IMR-90 (cell line): ENCODE data around the gene KCNMA1. TPM values are rescaled to one million over a fixed set of nuclear protein-coding genes. Genes with fewer than 3 reads are reported as not detected.

Experiments used
- ATAC-seq: fragments of 200-7000 bp; cut with Tn5 transposase; 2 replicates; pipeline ENCODE4 v1.9.1; 2020; ENCODE audit warnings: low read depth, mild to moderate bottlenecking, moderate library complexity
- BruUV-seq: library from RNA; stranded (reverse); fragments of 400-500 nt; replicated peaks from 2 replicates; lab custom pipeline; 2021; lab: Mats Ljungman, UMichigan
- CTCF ChIA-PET: fragments of 300-600 bp; formaldehyde crosslinking; extraction: SDS; loops from one replicate; lab custom pipeline; 2021; ENCODE audit warnings: antibody characterized with exemption; lab: Yijun Ruan, JAX
- POLR2A ChIA-PET: fragments of 300-600 bp; sonication (Branson Sonifier 250); formaldehyde crosslinking; loops from one replicate; lab custom pipeline; 2022; ENCODE audit warnings: antibody characterized with exemption; ENCODE audit not compliant: unreplicated experiment; lab: Charles Lee
- DNase-seq: peaks from one replicate; pipeline ENCODE4 v3.0.0; 2013
- H2AFZ ChIP-seq: replicated peaks from 2 replicates; pipeline ENCODE3; 2013; ENCODE audit warnings: low read length, mild to moderate bottlenecking; ENCODE audit not compliant: poor library complexity
- H2AK5ac ChIP-seq: 2 replicates; pipeline ENCODE4 v1.6.1; 2013; ENCODE audit warnings: low read depth, low read length, inconsistent platforms
- H2AK9ac ChIP-seq: replicated peaks from 2 replicates; pipeline ENCODE3; 2013; ENCODE audit warnings: mild to moderate bottlenecking, low read depth, low read length, moderate library complexity; ENCODE audit not compliant: poor library complexity
- H2BK120ac ChIP-seq: 2 replicates; pipeline ENCODE4 v1.6.1; 2013; ENCODE audit warnings: low read depth, low read length, inconsistent platforms
- H2BK15ac ChIP-seq: 3 replicates; pipeline ENCODE4 v1.6.1; 2013; ENCODE audit warnings: low read depth, low read length, inconsistent platforms
- H2BK20ac ChIP-seq: 2 replicates; pipeline ENCODE4 v1.6.1; 2013; ENCODE audit warnings: low read depth, mild to moderate bottlenecking, inconsistent platforms, low read length, moderate library complexity
- H2BK5ac ChIP-seq: 2 replicates; pipeline ENCODE4 v1.6.1; 2013; ENCODE audit warnings: mild to moderate bottlenecking, low read depth, low read length, inconsistent platforms; ENCODE audit not compliant: poor library complexity, severe bottlenecking
- H3K14ac ChIP-seq: replicated peaks from 2 replicates; pipeline ENCODE4 v1.6.1; 2013; ENCODE audit warnings: low read depth, low read length, inconsistent platforms
- H3K18ac ChIP-seq: 2 replicates; pipeline ENCODE4 v1.6.1; 2013; ENCODE audit warnings: low read depth, low read length, control low read depth
- H3K23ac ChIP-seq: 2 replicates; pipeline ENCODE4 v1.6.1; 2013; ENCODE audit warnings: low read depth, low read length, inconsistent platforms
- H3K27ac ChIP-seq: 2 replicates; pipeline ENCODE4 v1.5.1; 2013; ENCODE audit warnings: mild to moderate bottlenecking, control low read depth, low read length; ENCODE audit not compliant: insufficient read depth
- H3K27me3 ChIP-seq: 2 replicates; pipeline ENCODE4 v1.6.1; 2013; ENCODE audit warnings: low read length; ENCODE audit not compliant: control insufficient read depth, insufficient read depth
- H3K36me3 ChIP-seq: 2 replicates; pipeline ENCODE4 v1.6.1; 2013; ENCODE audit warnings: low read length, mixed read lengths; ENCODE audit not compliant: control insufficient read depth, insufficient read depth
- H3K4ac ChIP-seq: 2 replicates; pipeline ENCODE4 v1.6.1; 2013; ENCODE audit warnings: low read depth, low read length, inconsistent platforms
- H3K4me1 ChIP-seq: 2 replicates; pipeline ENCODE4 v1.6.1; 2013; ENCODE audit warnings: low read length, mixed read lengths; ENCODE audit not compliant: control insufficient read depth, insufficient read depth
- H3K4me2 ChIP-seq: 2 replicates; pipeline ENCODE4 v1.6.1; 2013; ENCODE audit warnings: low read depth, mild to moderate bottlenecking, control low read depth, low read length, moderate library complexity
- H3K4me3 ChIP-seq: 2 replicates; pipeline ENCODE4 v1.5.1; 2013; ENCODE audit warnings: low read depth, mild to moderate bottlenecking, control low read depth, low read length, moderate library complexity; ENCODE audit not compliant: insufficient read depth
- H3K56ac ChIP-seq: 2 replicates; pipeline ENCODE4 v1.6.1; 2013; ENCODE audit warnings: low read length, inconsistent platforms; ENCODE audit not compliant: insufficient read depth; ENCODE audit errors: extremely low read depth
- H3K79me1 ChIP-seq, 2 experiments: 2 replicates each; pipeline ENCODE4 v1.6.1; 2013; ENCODE audit warnings: low read length in 2 of 2, inconsistent platforms in 1 of 2, low read depth in 1 of 2
- H3K9ac ChIP-seq: 2 replicates; pipeline ENCODE4 v1.6.1; 2013; ENCODE audit warnings: low read depth, low read length, control low read depth
- H3K9me1 ChIP-seq: 2 replicates; pipeline ENCODE4 v1.6.1; 2013; ENCODE audit warnings: low read length, inconsistent platforms; ENCODE audit not compliant: insufficient read depth
- H3K9me3 ChIP-seq: 2 replicates; pipeline ENCODE4 v1.6.1; 2013; ENCODE audit warnings: low read length; ENCODE audit not compliant: control insufficient read depth, insufficient read depth
- H4K20me1 ChIP-seq: 2 replicates; pipeline ENCODE4 v1.6.1; 2013; ENCODE audit warnings: low read length, inconsistent platforms; ENCODE audit not compliant: insufficient read depth
- H4K5ac ChIP-seq: 2 replicates; pipeline ENCODE4 v1.6.1; 2013; ENCODE audit warnings: mild to moderate bottlenecking, low read depth, low read length, control low read depth
- H4K8ac ChIP-seq, 2 experiments: 2 replicates each; pipeline ENCODE4 v1.6.1; 2013; ENCODE audit warnings: low read depth in 2 of 2, low read length in 2 of 2, control low read depth in 1 of 2, inconsistent platforms in 1 of 2
- H4K91ac ChIP-seq: 2 replicates; pipeline ENCODE4 v1.6.1; 2013; ENCODE audit warnings: low read depth, low read length, inconsistent platforms; ENCODE audit not compliant: insufficient read depth
- BHLHE40 ChIP-seq: fragments of 150-350 bp; IDR thresholded peaks from 2 replicates; pipeline ENCODE4 v1.6.1; 2016; ENCODE audit warnings: mild to moderate bottlenecking, low read depth, low read length
- CEBPB ChIP-seq: IDR thresholded peaks from 2 replicates; pipeline ENCODE4 v1.6.1; 2012; ENCODE audit warnings: low read depth, low read length, improper control_type of control experiment
- CHD1 ChIP-seq: IDR thresholded peaks from 2 replicates; pipeline ENCODE4 v1.6.1; 2012; ENCODE audit warnings: low read depth, low read length, improper control_type of control experiment
- FOS ChIP-seq: fragments of 150-350 bp; IDR thresholded peaks from 2 replicates; pipeline ENCODE4 v1.6.1; 2016; ENCODE audit warnings: low read depth, low read length
- MAFK ChIP-seq: IDR thresholded peaks from 2 replicates; pipeline ENCODE4 v1.6.1; 2012; ENCODE audit warnings: low read depth, low read length, improper control_type of control experiment
- MAZ ChIP-seq: IDR thresholded peaks from 2 replicates; pipeline ENCODE4 v1.6.1; 2012; ENCODE audit warnings: low read depth, mild to moderate bottlenecking, low read length, improper control_type of control experiment, moderate library complexity, borderline replicate concordance
- POLR2A ChIP-seq: IDR thresholded peaks from 2 replicates; pipeline ENCODE4 v1.6.1; 2012; ENCODE audit warnings: mild to moderate bottlenecking, low read depth, low read length
- SMC3 ChIP-seq: fragments of 150-350 bp; IDR thresholded peaks from 2 replicates; pipeline ENCODE4 v1.6.1; 2016; ENCODE audit warnings: low read depth, mild to moderate bottlenecking, antibody characterized with exemption, low read length, moderate library complexity
- USF2 ChIP-seq: fragments of 150-350 bp; IDR thresholded peaks from 2 replicates; pipeline ENCODE4 v1.6.1; 2017; ENCODE audit warnings: mild to moderate bottlenecking, antibody characterized with exemption, low read length, low read depth
- WGBS, 2 experiments: methylation state at CpG; one replicate each; pipeline versions ENCODE4 v1.1.5 to v1.1.7; 2013; ENCODE audit warnings: missing lambda C conversion rate in 2 of 2; ENCODE audit not compliant: insufficient read length in 1 of 2; ENCODE audit errors: extremely low coverage in 2 of 2; 5-methylcytosine and 5-hydroxymethylcytosine counted together
- dilution Hi-C: fragments of 300-500 bp; cut with HindIII; formaldehyde crosslinking; loops from one replicate; pipeline ENCODE4 v1.14.3; 2018; ENCODE audit warnings: low sequenced_read_pairs; ENCODE audit not compliant: unreplicated experiment
- in situ Hi-C: fragments of 300-500 bp; cut with MboI; formaldehyde crosslinking; loops from 3 replicates; pipeline ENCODE4 v1.14.3; 2019; ENCODE audit warnings: low sequenced_read_pairs, inconsistent platforms, mixed read lengths
- intact Hi-C: fragments of 100-400 bp; cut with micrococcal nuclease; formaldehyde crosslinking; loops from 2 replicates; pipeline ENCODE4 v1.10.0; 2022
- polyA plus RNA-seq, 3 experiments: library from polyadenylated mRNA; depleted of rRNA; stranded (reverse); fragments of >200 nt; gene quantifications; 2 replicates each; pipeline ENCODE4 v1.2.3, GENCODE V29; 2012; ENCODE audit warnings: low replicate concordance in 1 of 3
- total RNA-seq: library from RNA; depleted of rRNA; stranded (reverse); fragments of >200 nt; gene quantifications from 2 replicates; pipeline ENCODE4 v1.2.3, GENCODE V29; 2012

KCNMA1 gene
- total and polyA plus RNA-seq, 2 of the 4 experiments (the other 2 are of a cell fraction) = 25.6 to 29.6 TPM

GRCh38 chr10:77501152-77501845 is 136.3 kb downstream of the KCNMA1 start:
- Histone ChIP-seq H3K27me3 (no peaks in the 10 kb centered on the region), H4K91ac (peak overlapping the region; percentile 73), H3K56ac (peak overlapping the region; percentile 72), H3K36me3 (no peaks in the 10 kb centered on the region), H3K27ac (peak overlapping the region; percentile 57), H3K9ac (peak overlapping the region; percentile 2; the same call in 1 of the 2 replicates), H2AK5ac (peak overlapping the region; percentile 87), H4K5ac (peak overlapping the region; percentile 39), H3K18ac (peak overlapping the region; percentile 69), H3K23ac (peak overlapping the region; percentile 87), H4K8ac (peak overlapping the region; percentile 50 to 88; a peak in 3 of 4 replicates), H2BK15ac (peak overlapping the region; percentile 99; the same call in 2 of the 3 replicates), H3K4me2 (peak overlapping the region; percentile 23), H2BK5ac (peak overlapping the region; percentile 79), H3K9me1 (peaks cover 34% of the 10 kb centered on the region), H2BK120ac (peak overlapping the region; percentile 92), H3K79me1 (peaks cover 0 to 31% of the 10 kb centered on the region in 2 experiments; a peak in 2 of 4 replicates), H3K4me1 (peaks cover 37% of the 10 kb centered on the region), H2AFZ (peak overlapping the region; percentile 83), H3K4me3 (no peak overlapping the region), H3K9me3 (no peaks in the 10 kb centered on the region), H2BK20ac (peak overlapping the region; percentile 88), H3K4ac (peak overlapping the region; percentile 96), H2AK9ac (peak overlapping the region; percentile 56), H3K14ac (peak overlapping the region; percentile 87), H4K20me1 (peaks cover 3% of the 10 kb centered on the region; the same call in 1 of the 2 replicates)
- intact Hi-C loops (loop anchor here (10.0 kb wide), 1 partner anchor 246 kb away; no protein-coding TSS in a partner anchor), dilution Hi-C loops (no loop called here), in situ Hi-C loops (no loop called here)
- DNase-seq (peak; percentile 93), ATAC-seq (peak; percentile 72)
- CTCF ChIA-PET = interaction anchor here (0.6 kb wide), 1 partner anchor 36 kb away, joined by 4 read pairs; no protein-coding TSS in a partner anchor
- peak; percentile 82 for TF ChIP-seq FOS
- peak; percentile 85 for TF ChIP-seq BHLHE40
- TF ChIP-seq SMC3 = peak; percentile 19; the same call in 1 of the 2 replicates
- TF ChIP-seq POLR2A = no peak
- no peak for TF ChIP-seq CEBPB
- TF ChIP-seq USF2 = peak; percentile 51; the same call in 1 of the 2 replicates
- peak; percentile 62; the same call in 1 of the 2 replicates for TF ChIP-seq CHD1
- no peak for TF ChIP-seq MAFK
- peak; percentile 63; the same call in 1 of the 2 replicates for TF ChIP-seq MAZ
- no TSS peak for BruUV-seq
- WGBS, 2 experiments = 4% methylated on average over 4 of the region's 7 CpGs; no CpG with 5 or more reads in 1 of the 2 experiments
- POLR2A ChIA-PET = no interaction called here
